ENCODE results near the gene QKI.

GRCh38 chr6:163408352-163408991 is 6.0 kb upstream of the QKI start:
- TF ChIP-seq EZH2phosphoT487 (IDR thresholded peaks at IDR 0.05; ENCODE audit: borderline replicate concordance) (no peak), CTCF (conservative IDR thresholded peaks at IDR 0.05; ENCODE audit: low read length) (no peak)
